HEK293 (cell line): ENCODE measurements around the gene AIG1.

ENCODE experiments used
- CTCF ChIA-PET: fragments of 350-600 bp; formaldehyde crosslinking; extraction: SDS; loops from one replicate; lab custom pipeline; 2021; ENCODE audit warnings: antibody characterized with exemption; lab: Yijun Ruan, JAX
- POLR2A ChIA-PET: fragments of 300-600 bp; formaldehyde crosslinking; extraction: SDS; loops from one replicate; lab custom pipeline; 2020; ENCODE audit warnings: antibody characterized with exemption, inconsistent platforms; lab: Yijun Ruan, JAX
- H3K27ac ChIP-seq: fragments of 200-500 bp; sonication (Bioruptor generic); 2 replicates; pipeline ENCODE4 v1.5.1; 2014; ENCODE audit warnings: low read depth, low read length, control low read depth, inconsistent platforms; ENCODE audit errors: extremely low read depth
- H3K36me3 ChIP-seq, 2 experiments: fragments of 200-500 bp in 1 of 2; sonication (Bioruptor generic) in 1 of 2; 1 replicate in 1 of 2; 2 replicates in 1 of 2; pipeline ENCODE4 v1.5.1; 2014 to 2017; ENCODE audit warnings: inconsistent platforms in 2 of 2, low read length in 2 of 2; ENCODE audit not compliant: control insufficient read depth in 2 of 2, insufficient read depth in 1 of 2
- H3K4me1 ChIP-seq: fragments of 200-500 bp; sonication (Bioruptor generic); 2 replicates; pipeline ENCODE4 v1.5.1; 2014; ENCODE audit warnings: mild to moderate bottlenecking, low read length, inconsistent platforms; ENCODE audit not compliant: control insufficient read depth, insufficient read depth
- H3K4me3 ChIP-seq: 2 replicates; pipeline ENCODE4 v1.5.1; 2011; ENCODE audit warnings: low read depth, mild to moderate bottlenecking, control low read depth, low read length, moderate library complexity
- H3K9me3 ChIP-seq: fragments of 200-500 bp; sonication (Bioruptor generic); 2 replicates; pipeline ENCODE4 v1.5.1; 2014; ENCODE audit warnings: low read depth, low read length, inconsistent platforms; ENCODE audit not compliant: control insufficient read depth, insufficient read depth
- ATF2 ChIP-seq: fragments of 450-650 bp; formaldehyde crosslinking; IDR thresholded peaks from 2 replicates; pipeline ENCODE4 v1.5.1; 2016; ENCODE audit warnings: missing biosample characterization, missing genetic modification characterization, low read depth
- KLF9 ChIP-seq: fragments of 450-650 bp; formaldehyde crosslinking; IDR thresholded peaks from 2 replicates; pipeline ENCODE4 v1.5.1; 2016; ENCODE audit warnings: missing biosample characterization, missing genetic modification characterization, low read depth
- MYNN ChIP-seq: fragments of 450-650 bp; formaldehyde crosslinking; IDR thresholded peaks from 2 replicates; pipeline ENCODE4 v1.5.1; 2016; ENCODE audit warnings: missing biosample characterization, missing genetic modification characterization, borderline replicate concordance
- SCRT1 ChIP-seq: fragments of 450-650 bp; formaldehyde crosslinking; IDR thresholded peaks from 2 replicates; pipeline ENCODE4 v1.5.1; 2016; ENCODE audit warnings: missing biosample characterization, missing genetic modification characterization, borderline replicate concordance
- TSHZ1 ChIP-seq: fragments of 450-650 bp; formaldehyde crosslinking; IDR thresholded peaks from 2 replicates; pipeline ENCODE4 v1.5.1; 2016; ENCODE audit warnings: missing biosample characterization, missing genetic modification characterization, borderline replicate concordance
- ZBTB17 ChIP-seq: fragments of 450-650 bp; formaldehyde crosslinking; IDR thresholded peaks from 2 replicates; pipeline ENCODE4 v1.5.1; 2016; ENCODE audit warnings: missing biosample characterization, missing genetic modification characterization
- ZBTB20 ChIP-seq: fragments of 450-650 bp; formaldehyde crosslinking; IDR thresholded peaks from 2 replicates; pipeline ENCODE4 v1.5.1; 2016; ENCODE audit warnings: missing biosample characterization, missing genetic modification characterization
- ZNF121 ChIP-seq: fragments of 450-650 bp; formaldehyde crosslinking; IDR thresholded peaks from 2 replicates; pipeline ENCODE4 v1.5.1; 2016; ENCODE audit warnings: missing biosample characterization, missing genetic modification characterization
- ZNF280D ChIP-seq: fragments of 450-650 bp; formaldehyde crosslinking; IDR thresholded peaks from 2 replicates; pipeline ENCODE4 v1.5.1; 2016; ENCODE audit warnings: missing biosample characterization, missing genetic modification characterization
- ZNF404 ChIP-seq: fragments of 450-650 bp; formaldehyde crosslinking; IDR thresholded peaks from 2 replicates; pipeline ENCODE4 v1.5.1; 2017; ENCODE audit warnings: missing biosample characterization, missing genetic modification characterization
- ZNF501 ChIP-seq: fragments of 450-650 bp; formaldehyde crosslinking; IDR thresholded peaks from 2 replicates; pipeline ENCODE4 v1.5.1; 2016; ENCODE audit warnings: missing biosample characterization, missing genetic modification characterization
- ZNF513 ChIP-seq: fragments of 450-650 bp; IDR thresholded peaks from 2 replicates; pipeline ENCODE4 v1.5.1; 2018; ENCODE audit warnings: missing biosample characterization, missing genetic modification characterization
- ZNF518A ChIP-seq: fragments of 450-650 bp; formaldehyde crosslinking; conservative IDR thresholded peaks from 2 replicates; pipeline ENCODE4 v1.5.1; 2016; ENCODE audit warnings: low read depth, missing biosample characterization, missing genetic modification characterization
- ZNF548 ChIP-seq: fragments of 450-650 bp; formaldehyde crosslinking; IDR thresholded peaks from 2 replicates; pipeline ENCODE4 v1.5.1; 2016; ENCODE audit warnings: missing biosample characterization, missing genetic modification characterization
- ZNF549 ChIP-seq: fragments of 450-650 bp; IDR thresholded peaks from 2 replicates; pipeline ENCODE4 v1.5.1; 2018; ENCODE audit warnings: missing biosample characterization, missing genetic modification characterization, mild to moderate bottlenecking, inconsistent platforms, moderate library complexity
- ZNF596 ChIP-seq: fragments of 450-650 bp; IDR thresholded peaks from 2 replicates; pipeline ENCODE4 v1.5.0; 2018; ENCODE audit warnings: missing biosample characterization, mild to moderate bottlenecking, missing genetic modification characterization, moderate library complexity
- ZNF792 ChIP-seq: fragments of 450-650 bp; formaldehyde crosslinking; IDR thresholded peaks from 2 replicates; pipeline ENCODE4 v1.5.1; 2016; ENCODE audit warnings: missing biosample characterization, missing genetic modification characterization

Gene AIG1

GRCh38 chr6:143155681-143156080 is 95.0 kb downstream of the AIG1 start:
- Histone ChIP-seq H3K36me3 (no peaks in the 10 kb centered on the region), H3K4me1 (no peaks in the 10 kb centered on the region), H3K9me3 (no peaks in the 10 kb centered on the region), H3K4me3 (no peak overlapping the region), H3K27ac (no peak overlapping the region)
- CTCF ChIA-PET, result interaction anchor here (0.8 kb wide), 1 partner anchor 411 kb away, joined by 3 read pairs; no protein-coding TSS in a partner anchor
- TF ChIP-seq ZNF121 (tag by site-specific recombination) (no peak), ZNF404 (tag by site-specific recombination) (no peak), ZNF549 (tag by site-specific recombination) (no peak), MYNN (no peak), TSHZ1 (no peak), KLF9 (tag by site-specific recombination) (no peak), ZBTB20 (tag by site-specific recombination) (no peak), ZNF501 (no peak)
- POLR2A ChIA-PET, result no interaction called here

GRCh38 chr6:143157131-143157530 is 96.4 kb downstream of the AIG1 start:
- no peak for TF ChIP-seq ZNF548 (tag by site-specific recombination)
- no peak for TF ChIP-seq ZNF792 (tag by site-specific recombination)
- TF ChIP-seq ZBTB17 (tag by site-specific recombination), result no peak
- TF ChIP-seq KLF9 (tag by site-specific recombination), result no peak
- Histone ChIP-seq H3K9me3 (no peaks in the 10 kb centered on the region), H3K4me3 (no peak overlapping the region), H3K36me3 (no peaks in the 10 kb centered on the region), H3K27ac (no peak overlapping the region), H3K4me1 (no peaks in the 10 kb centered on the region)
- CTCF ChIA-PET, result interaction anchor here (0.6 kb wide), 1 partner anchor 590 kb away, joined by 3 read pairs; no protein-coding TSS in a partner anchor
- POLR2A ChIA-PET, result no interaction called here

- Histone ChIP-seq H3K27ac (no peak overlapping the region), H3K9me3 (no peaks in the 10 kb centered on the region), H3K36me3 (no peaks in the 10 kb centered on the region), H3K4me1 (no peaks in the 10 kb centered on the region), H3K4me3 (no peak overlapping the region)
- POLR2A ChIA-PET, result no interaction called here
- CTCF ChIA-PET, result no interaction called here
- TF ChIP-seq ZNF596 (tag by site-specific recombination) (no peak), ZNF518A (tag by site-specific recombination) (no peak), SCRT1 (tag by site-specific recombination) (no peak), ZNF280D (no peak), ZNF513 (tag by site-specific recombination) (no peak), ATF2 (tag by site-specific recombination) (no peak)
Observed at GRCh38 chr6:143158113-143158581, 97.5 kb downstream of the AIG1 start.
